Neuronal stem cell (in vitro differentiated cells): Measurements from ENCODE around the gene ELFN1.

Source experiments
- DNase-seq: peaks from one replicate; pipeline ENCODE4 v3.0.0-alpha.2; 2013; ENCODE audit warnings: low spot score
- H2AFZ ChIP-seq: one replicate; pipeline ENCODE4 v1.6.1; 2013; ENCODE audit warnings: mild to moderate bottlenecking, low read length, inconsistent platforms
- H2AK5ac ChIP-seq: 2 replicates; pipeline ENCODE4 v1.6.1; 2013; ENCODE audit warnings: low read depth, mild to moderate bottlenecking, inconsistent platforms, low read length, moderate library complexity, mixed read lengths
- H2BK120ac ChIP-seq: 2 replicates; pipeline ENCODE4 v1.6.1; 2013; ENCODE audit warnings: low read depth, mild to moderate bottlenecking, inconsistent platforms, low read length, moderate library complexity, mixed read lengths
- H2BK12ac ChIP-seq: one replicate; pipeline ENCODE4 v1.6.1; 2013; ENCODE audit warnings: low read length, inconsistent platforms
- H2BK15ac ChIP-seq: 2 replicates; pipeline ENCODE4 v1.6.1; 2013; ENCODE audit warnings: mild to moderate bottlenecking, low read length, inconsistent platforms, mixed read lengths
- H2BK5ac ChIP-seq: one replicate; pipeline ENCODE4 v1.6.1; 2013; ENCODE audit warnings: inconsistent platforms, mild to moderate bottlenecking, low read length, moderate library complexity
- H3K14ac ChIP-seq: one replicate; pipeline ENCODE4 v1.6.1; 2013; ENCODE audit warnings: low read length, inconsistent platforms
- H3K18ac ChIP-seq: 2 replicates; pipeline ENCODE4 v1.6.1; 2013; ENCODE audit warnings: low read length, inconsistent platforms
- H3K23ac ChIP-seq: 2 replicates; pipeline ENCODE4 v1.6.1; 2013; ENCODE audit warnings: low read depth, mild to moderate bottlenecking, mixed read lengths, low read length, inconsistent platforms; ENCODE audit not compliant: poor library complexity
- H3K27ac ChIP-seq: replicated peaks from 3 replicates; pipeline ENCODE4 v1.5.1; 2013; ENCODE audit warnings: low read length, inconsistent platforms
- H3K27me3 ChIP-seq, 3 experiments: 2 replicates each; pipeline ENCODE4 v1.6.1; 2013; ENCODE audit warnings: low read length in 3 of 3, mild to moderate bottlenecking in 2 of 3, inconsistent platforms in 1 of 3, low read depth in 1 of 3, mixed read lengths in 1 of 3, moderate library complexity in 1 of 3; ENCODE audit not compliant: control insufficient read depth in 3 of 3, insufficient read depth in 3 of 3
- H3K36me3 ChIP-seq, 2 donors: replicated peaks in 1 of 2; 2 replicates each; pipeline ENCODE4 v1.6.1; 2013; ENCODE audit warnings: low read length in 2 of 2; ENCODE audit not compliant: control insufficient read depth in 2 of 2, insufficient read depth in 2 of 2
- H3K4ac ChIP-seq: 2 replicates; pipeline ENCODE4 v1.6.1; 2013; ENCODE audit warnings: inconsistent platforms, mild to moderate bottlenecking, low read length, moderate library complexity
- H3K4me1 ChIP-seq, 2 donors: 1 replicate in 1 of 2; 2 replicates in 1 of 2; pipeline ENCODE4 v1.6.1; 2013; ENCODE audit warnings: low read length in 2 of 2, low read depth in 1 of 2; ENCODE audit not compliant: control insufficient read depth in 2 of 2, insufficient read depth in 1 of 2
- H3K4me2 ChIP-seq: one replicate; pipeline ENCODE4 v1.6.1; 2013; ENCODE audit warnings: mild to moderate bottlenecking, low read length, inconsistent platforms; ENCODE audit not compliant: insufficient read depth, poor library complexity, severe bottlenecking
- H3K4me3 ChIP-seq, 2 donors: 2 replicates each; pipeline ENCODE4 v1.5.1; 2013; ENCODE audit warnings: low read length in 2 of 2, mild to moderate bottlenecking in 2 of 2, inconsistent platforms in 1 of 2, moderate library complexity in 1 of 2
- H3K79me1 ChIP-seq: one replicate; pipeline ENCODE4 v1.6.1; 2013; ENCODE audit warnings: low read depth, mild to moderate bottlenecking, inconsistent platforms, low read length, moderate library complexity
- H3K9ac ChIP-seq: one replicate; pipeline ENCODE4 v1.6.1; 2013; ENCODE audit warnings: mild to moderate bottlenecking, low read depth, low read length, inconsistent platforms; ENCODE audit not compliant: poor library complexity
- H3K9me3 ChIP-seq, 2 donors: replicated peaks in 1 of 2; 2 replicates each; pipeline versions ENCODE3 to v1.6.1; 2013; ENCODE audit warnings: low read length in 2 of 2, mild to moderate bottlenecking in 2 of 2, inconsistent platforms in 1 of 2, low read depth in 1 of 2, mixed read lengths in 1 of 2, moderate library complexity in 1 of 2; ENCODE audit not compliant: control insufficient read depth in 2 of 2, insufficient read depth in 1 of 2
- H4K8ac ChIP-seq: one replicate; pipeline ENCODE4 v1.6.1; 2013; ENCODE audit warnings: low read depth, mild to moderate bottlenecking, inconsistent platforms, low read length, moderate library complexity
- H4K91ac ChIP-seq: one replicate; pipeline ENCODE4 v1.6.1; 2013; ENCODE audit warnings: low read length, low read depth, mild to moderate bottlenecking, inconsistent platforms; ENCODE audit not compliant: poor library complexity
- WGBS, 2 donors: extraction: QIAGEN DNeasy Blood & Tissue Kit; methylation state at CpG; one replicate each; pipeline ENCODE4 v1.1.7; 2013; ENCODE audit warnings: missing lambda C conversion rate in 2 of 2, mixed read lengths in 1 of 2; ENCODE audit not compliant: insufficient read length in 2 of 2, insufficient replicate concordance in 1 of 2; ENCODE audit errors: extremely low coverage in 2 of 2; 5-methylcytosine and 5-hydroxymethylcytosine counted together

The ELFN1 gene

GRCh38 chr7:1715331-1715625, 45.2 kb downstream of the ELFN1 start:
- Histone ChIP-seq H2AK5ac (peak overlapping the region; percentile 34), H3K4ac (no peak overlapping the region), H3K27ac (no peak overlapping the region), H3K9ac (peak overlapping the region; percentile 51), H3K18ac (peak overlapping the region; percentile 60), H3K36me3 (peaks cover 3 to 81% of the 10 kb centered on the region in 2 donors), H3K27me3 (no peaks in the 10 kb centered on the region), H3K4me3 (no peak overlapping the region), H3K79me1 (peaks cover 2% of the 10 kb centered on the region), H3K4me2 (no peak overlapping the region), H2BK15ac (no peak overlapping the region), H2AFZ (no peak overlapping the region), H3K14ac (no peak overlapping the region), H4K91ac (no peak overlapping the region), H4K8ac (no peak overlapping the region), H3K4me1 (peaks cover 14 to 15% of the 10 kb centered on the region in 2 donors), H3K23ac (no peak overlapping the region), H3K9me3 (peaks cover 0 to under 1% of the 10 kb centered on the region in 2 donors), H2BK12ac (no peak overlapping the region), H2BK120ac (no peak overlapping the region), H2BK5ac (no peak overlapping the region)
- DNase-seq, result no peak
- WGBS, 2 donors, result no CpG with 5 or more reads among the region's 5 CpGs

- no peak overlapping the region for H2BK12ac ChIP-seq
- peaks cover 2% of the 10 kb centered on the region for H3K79me1 ChIP-seq
- no CpG with 5 or more reads among the region's 6 CpGs for WGBS, 2 donors
- no peak overlapping the region for H3K4me3 ChIP-seq
- H2BK15ac ChIP-seq, result no peak overlapping the region
- no peak for DNase-seq
- no peaks in the 10 kb centered on the region for H3K27me3 ChIP-seq
- H3K36me3 ChIP-seq, result peaks cover 1 to 80% of the 10 kb centered on the region in 2 donors
- H3K4me1 ChIP-seq, result peaks cover 14 to 15% of the 10 kb centered on the region in 2 donors
- H4K91ac ChIP-seq, result no peak overlapping the region
- H3K23ac ChIP-seq, result no peak overlapping the region
- H3K9ac ChIP-seq, result no peak overlapping the region
- no peak overlapping the region for H3K18ac ChIP-seq
- no peak overlapping the region for H2BK5ac ChIP-seq
- H2BK120ac ChIP-seq, result no peak overlapping the region
- no peak overlapping the region for H3K4ac ChIP-seq
- H3K27ac ChIP-seq, result no peak overlapping the region
- H2AFZ ChIP-seq, result no peak overlapping the region
- no peak overlapping the region for H3K4me2 ChIP-seq
- H3K14ac ChIP-seq, result no peak overlapping the region
- no peaks in the 10 kb centered on the region for H3K9me3 ChIP-seq
- no peak overlapping the region for H4K8ac ChIP-seq
- H2AK5ac ChIP-seq, result peak overlapping the region; percentile 34
Observed at GRCh38 chr7:1715671-1716074, 45.6 kb downstream of the ELFN1 start.

- peaks cover 14 to 19% of the 10 kb centered on the region in 2 donors for H3K4me1 ChIP-seq
- peaks cover 2% of the 10 kb centered on the region for H3K79me1 ChIP-seq
- H2BK5ac ChIP-seq, result peak overlapping the region; percentile 18
- peak overlapping the region; percentile 12 for H3K23ac ChIP-seq
- no peak overlapping the region for H4K91ac ChIP-seq
- H4K8ac ChIP-seq, result no peak overlapping the region
- no peak overlapping the region for H2BK120ac ChIP-seq
- DNase-seq, result no peak
- H2BK15ac ChIP-seq, result no peak overlapping the region
- no peak overlapping the region for H3K27ac ChIP-seq
- H3K4me3 ChIP-seq, result no peak overlapping the region
- H3K9ac ChIP-seq, result peak overlapping the region; percentile 66
- no peak overlapping the region for H2AFZ ChIP-seq
- peaks cover 1 to 81% of the 10 kb centered on the region in 2 donors for H3K36me3 ChIP-seq
- no peak overlapping the region for H3K4me2 ChIP-seq
- H3K14ac ChIP-seq, result no peak overlapping the region
- no peak overlapping the region for H2AK5ac ChIP-seq
- no CpG with 5 or more reads among the region's 20 CpGs for WGBS, 2 donors
- H3K27me3 ChIP-seq, result no peaks in the 10 kb centered on the region
- peak overlapping the region; percentile 24 for H3K18ac ChIP-seq
- no peaks in the 10 kb centered on the region for H3K9me3 ChIP-seq
- no peak overlapping the region for H2BK12ac ChIP-seq
- H3K4ac ChIP-seq, result no peak overlapping the region
Observed at GRCh38 chr7:1716263-1717094, 46.4 kb downstream of the ELFN1 start.

GRCh38 chr7:1717095-1717483, 47.0 kb downstream of the ELFN1 start:
- Histone ChIP-seq H2BK15ac (no peak overlapping the region), H3K36me3 (peaks cover 1 to 82% of the 10 kb centered on the region in 2 donors), H3K9ac (peak overlapping the region; percentile 66), H3K4me2 (no peak overlapping the region), H3K4me3 (no peak overlapping the region), H2AK5ac (no peak overlapping the region), H4K8ac (no peak overlapping the region), H3K27me3 (no peaks in the 10 kb centered on the region), H3K27ac (no peak overlapping the region), H3K23ac (peak overlapping the region; percentile 25), H2BK5ac (peak overlapping the region; percentile 18), H3K18ac (peak overlapping the region; percentile 3), H3K4me1 (peaks cover 14 to 19% of the 10 kb centered on the region in 2 donors), H3K14ac (no peak overlapping the region), H2AFZ (no peak overlapping the region), H4K91ac (no peak overlapping the region), H3K9me3 (no peaks in the 10 kb centered on the region), H2BK120ac (no peak overlapping the region), H3K79me1 (peaks cover 2% of the 10 kb centered on the region), H3K4ac (no peak overlapping the region), H2BK12ac (no peak overlapping the region)
- DNase-seq, result no peak
- WGBS, 2 donors, result no CpG with 5 or more reads among the region's 10 CpGs
